ENCODE data around the gene TMEM165. TPM values are rescaled to one million over a fixed set of nuclear protein-coding genes. Genes with fewer than 3 reads are reported as not detected.

TMEM165 gene
- total RNA-seq, 2 donors from 2014 or later, result 90.5 to 308 TPM

DNA sequence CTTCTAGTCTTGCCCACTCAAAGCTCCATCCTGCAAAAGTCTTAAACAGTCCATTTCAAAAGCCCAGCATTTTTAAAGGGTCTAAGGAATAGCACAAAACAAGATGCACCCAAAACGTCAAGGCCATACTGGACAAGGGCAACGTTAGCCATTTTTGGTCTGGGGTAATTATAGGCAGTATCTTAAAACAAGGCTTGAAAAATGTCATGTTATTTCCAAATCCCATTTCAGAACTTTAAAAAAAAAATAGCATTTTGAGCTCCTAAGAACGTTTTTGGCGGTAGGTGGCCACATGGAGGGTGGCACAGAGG lies 584 bp upstream of the TMEM165 start:
- H3K9me3 ChIP-seq, result no peaks in the 10 kb centered on the region
- TF ChIP-seq, protein P1, sequence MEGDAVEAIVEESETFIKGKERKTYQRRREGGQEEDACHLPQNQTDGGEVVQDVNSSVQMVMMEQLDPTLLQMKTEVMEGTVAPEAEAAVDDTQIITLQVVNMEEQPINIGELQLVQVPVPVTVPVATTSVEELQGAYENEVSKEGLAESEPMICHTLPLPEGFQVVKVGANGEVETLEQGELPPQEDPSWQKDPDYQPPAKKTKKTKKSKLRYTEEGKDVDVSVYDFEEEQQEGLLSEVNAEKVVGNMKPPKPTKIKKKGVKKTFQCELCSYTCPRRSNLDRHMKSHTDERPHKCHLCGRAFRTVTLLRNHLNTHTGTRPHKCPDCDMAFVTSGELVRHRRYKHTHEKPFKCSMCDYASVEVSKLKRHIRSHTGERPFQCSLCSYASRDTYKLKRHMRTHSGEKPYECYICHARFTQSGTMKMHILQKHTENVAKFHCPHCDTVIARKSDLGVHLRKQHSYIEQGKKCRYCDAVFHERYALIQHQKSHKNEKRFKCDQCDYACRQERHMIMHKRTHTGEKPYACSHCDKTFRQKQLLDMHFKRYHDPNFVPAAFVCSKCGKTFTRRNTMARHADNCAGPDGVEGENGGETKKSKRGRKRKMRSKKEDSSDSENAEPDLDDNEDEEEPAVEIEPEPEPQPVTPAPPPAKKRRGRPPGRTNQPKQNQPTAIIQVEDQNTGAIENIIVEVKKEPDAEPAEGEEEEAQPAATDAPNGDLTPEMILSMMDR (IDR thresholded peaks at IDR 0.05), result peak in 3 of 7 experiments; percentile 19 to 26 (median 20)
- TF ChIP-seq POLR2A (IDR thresholded peaks at IDR 0.05), result no peak
- intact Hi-C loops (cut with DNase I), result loop anchor here (10.0 kb wide), 1 partner anchor 50 kb away; the partner anchor contains the start of gene SRD5A3
- no peak for DNase-seq
- peaks cover 26% of the 10 kb centered on the region for H3K4me1 ChIP-seq
- 0 to 2% methylated on average over 4 of the region's 4 CpGs for WGBS, 2 donors
- H3K27me3 ChIP-seq, result no peaks in the 10 kb centered on the region
- no peak for ATAC-seq
- H3K4me3 ChIP-seq, result peak overlapping the region; percentile 98 to 99
- peak overlapping the region; percentile 95 to 100 (median 97) for H3K27ac ChIP-seq
- H3K36me3 ChIP-seq (replicated peaks in 1 of 2; ENCODE audit: insufficient read depth in 1 of 2, low read depth in 2 of 2), result no peaks in the 10 kb centered on the region

DNA sequence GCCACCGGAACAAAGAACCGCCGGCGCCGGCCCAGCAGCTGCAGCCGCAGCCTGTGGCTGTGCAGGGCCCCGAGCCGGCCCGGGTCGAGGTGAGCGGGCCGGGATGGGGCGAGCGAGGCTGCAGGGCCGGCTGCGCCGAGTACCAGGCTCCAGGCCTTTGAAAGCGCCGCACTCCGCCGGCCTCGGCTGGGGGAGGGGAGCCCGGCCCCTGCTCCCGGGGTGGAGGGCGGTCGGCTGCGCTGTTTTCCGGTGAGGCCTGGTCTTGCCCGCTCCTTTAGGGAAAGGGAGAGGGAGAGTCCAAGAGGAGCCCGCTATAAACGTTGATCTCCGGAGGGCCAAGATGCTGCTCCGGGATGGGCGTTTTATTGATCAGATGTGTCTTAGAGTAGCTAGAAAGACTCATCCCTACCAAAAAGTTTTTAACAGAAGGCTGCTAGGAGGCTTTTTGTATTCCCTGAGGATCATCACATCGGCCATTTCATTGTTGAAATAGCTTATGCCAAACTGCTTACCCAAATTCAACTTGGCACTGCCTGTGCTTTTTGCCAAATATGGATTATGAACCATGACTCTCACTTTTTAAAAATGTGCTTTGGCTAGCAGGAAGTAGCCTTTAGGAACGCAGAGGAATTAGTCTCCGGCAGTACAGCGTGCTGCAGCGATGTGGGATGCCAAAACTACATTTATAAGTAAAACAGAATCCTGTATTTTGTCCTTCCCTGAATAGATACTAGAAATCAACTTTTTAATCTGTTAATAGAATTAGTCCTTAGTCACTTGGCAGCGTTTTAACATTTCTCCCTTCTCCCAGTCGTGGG lies 760 bp downstream of the TMEM165 start:
- peak overlapping the region; percentile 98 to 99 for H3K4me3 ChIP-seq
- TF ChIP-seq POLR2A (IDR thresholded peaks at IDR 0.05), result peak in 2 of 3 donors; percentile 28 to 43
- TF ChIP-seq, protein P1 (IDR thresholded peaks at IDR 0.05), result no peak
- H3K27ac ChIP-seq, result peak overlapping the region; percentile 95 to 100 (median 97)
- no peaks in the 10 kb centered on the region for H3K36me3 ChIP-seq (replicated peaks in 1 of 2; ENCODE audit: insufficient read depth in 1 of 2, low read depth in 2 of 2)
- intact Hi-C loops (cut with DNase I), result loop anchor here (10.0 kb wide), 1 partner anchor 52 kb away; the partner anchor contains the start of gene SRD5A3
- DNase-seq (peak; percentile 47 to 61 (median 52)), ATAC-seq (peak; percentile 43)
- no peaks in the 10 kb centered on the region for H3K9me3 ChIP-seq
- peaks cover 34% of the 10 kb centered on the region for H3K4me1 ChIP-seq
- WGBS, 2 donors, result 0 to 1% methylated on average over 20 to 41 of the region's 41 CpGs
- no peaks in the 10 kb centered on the region for H3K27me3 ChIP-seq

DNA sequence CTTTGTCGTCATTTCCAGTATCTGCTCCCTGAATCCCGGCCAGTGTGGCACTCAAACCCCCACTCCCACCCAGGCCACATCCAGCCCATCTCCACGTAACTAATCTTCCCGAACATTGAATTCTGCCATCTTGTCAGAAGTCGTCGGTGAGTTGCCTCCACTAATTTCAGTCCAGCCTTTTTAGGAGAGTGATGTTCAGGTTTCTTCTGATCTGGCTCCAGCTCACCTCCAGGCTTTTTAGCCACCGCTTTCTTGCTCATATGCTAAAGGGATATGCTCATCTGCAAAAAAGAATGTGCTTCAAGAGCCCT lies 1.3 kb downstream of the TMEM165 start:
- H3K4me1 ChIP-seq, result peaks cover 34% of the 10 kb centered on the region
- intact Hi-C loops (cut with DNase I), result loop anchor here (10.0 kb wide), 1 partner anchor 52 kb away; the partner anchor contains the start of gene SRD5A3
- ATAC-seq, result no peak

DNA sequence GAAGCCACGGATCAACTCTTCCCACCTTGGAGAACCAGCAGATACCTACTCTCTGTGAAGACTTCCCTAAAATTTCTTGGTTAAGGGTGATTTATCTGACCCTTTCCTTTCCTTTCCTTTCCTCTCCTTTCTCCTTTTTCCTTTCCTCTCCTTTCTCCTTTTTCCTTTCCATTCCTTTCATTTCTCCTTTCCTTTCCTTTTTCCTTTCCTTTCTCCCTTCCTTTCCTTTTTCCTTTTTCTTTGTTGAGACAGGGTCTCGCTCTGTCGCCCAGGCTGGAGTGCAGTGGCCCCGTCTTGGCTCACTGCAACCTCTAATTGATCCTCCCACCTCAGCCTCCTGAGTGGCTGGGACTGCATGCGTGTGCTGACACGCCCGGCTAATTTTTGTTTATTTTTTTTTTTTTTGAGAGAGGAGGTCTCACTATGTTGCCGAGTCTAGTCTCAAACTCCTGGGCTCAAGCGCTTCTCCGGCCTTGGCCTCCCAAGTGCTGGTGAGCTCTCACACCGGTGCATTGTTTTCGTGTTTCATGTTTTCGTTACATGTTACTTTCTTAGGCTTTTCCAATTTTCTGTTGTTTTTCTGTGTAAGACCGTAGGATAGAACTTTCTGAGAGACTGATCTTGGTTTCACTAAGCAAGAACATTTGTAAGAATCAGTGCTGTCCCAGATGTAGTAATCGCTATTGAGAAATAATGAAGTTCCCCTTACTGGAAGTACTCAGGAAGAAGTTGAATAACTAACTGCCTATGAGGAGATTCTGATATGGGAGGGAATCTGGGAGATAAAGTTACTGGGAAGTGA lies 2.0 kb downstream of the TMEM165 start:
- ATAC-seq (no peak), DNase-seq (no peak)
- Histone ChIP-seq H3K4me3 (peak overlapping the region; percentile 98 to 99), H3K27me3 (no peaks in the 10 kb centered on the region), H3K4me1 (peaks cover 34% of the 10 kb centered on the region), H3K36me3 (replicated peaks in 1 of 2; ENCODE audit: insufficient read depth in 1 of 2, low read depth in 2 of 2) (no peaks in the 10 kb centered on the region), H3K27ac (peak overlapping the region in 3 of 4 donors; percentile 95 to 100 (median 98)), H3K9me3 (no peaks in the 10 kb centered on the region)
- intact Hi-C loops (cut with DNase I), result loop anchor here (10.0 kb wide), 1 partner anchor 53 kb away; the partner anchor contains the start of gene SRD5A3
- WGBS, 2 donors, result 24 to 29% methylated on average over 15 of the region's 15 CpGs
- TF ChIP-seq, protein P1 (IDR thresholded peaks at IDR 0.05), result no peak
- TF ChIP-seq POLR2A (IDR thresholded peaks at IDR 0.05), result peak in 2 of 3 donors; percentile 39 to 54

More for the DNA sequence above, 1.3 kb downstream of the TMEM165 start:
- 6 to 7% methylated on average over 7 of the region's 7 CpGs for WGBS, 2 donors
- Histone ChIP-seq H3K9me3 (no peaks in the 10 kb centered on the region), H3K27me3 (no peaks in the 10 kb centered on the region), H3K27ac (peak overlapping the region; percentile 95 to 100 (median 97)), H3K4me3 (peak overlapping the region; percentile 98 to 99), H3K36me3 (replicated peaks in 1 of 2; ENCODE audit: insufficient read depth in 1 of 2, low read depth in 2 of 2) (no peaks in the 10 kb centered on the region)
- TF ChIP-seq, protein P1 (IDR thresholded peaks at IDR 0.05), result no peak
- TF ChIP-seq POLR2A (IDR thresholded peaks at IDR 0.05), result no peak
- DNase-seq, result no peak

Data from body of pancreas (tissue), 4 donors.